SIG-M5 (cell line): ENCODE data around the gene GHRH.

Experiments
- DNase-seq: peaks from one replicate; lab custom pipeline; 2025; lab: John Stamatoyannopoulos, UW

GHRH gene

DNA sequence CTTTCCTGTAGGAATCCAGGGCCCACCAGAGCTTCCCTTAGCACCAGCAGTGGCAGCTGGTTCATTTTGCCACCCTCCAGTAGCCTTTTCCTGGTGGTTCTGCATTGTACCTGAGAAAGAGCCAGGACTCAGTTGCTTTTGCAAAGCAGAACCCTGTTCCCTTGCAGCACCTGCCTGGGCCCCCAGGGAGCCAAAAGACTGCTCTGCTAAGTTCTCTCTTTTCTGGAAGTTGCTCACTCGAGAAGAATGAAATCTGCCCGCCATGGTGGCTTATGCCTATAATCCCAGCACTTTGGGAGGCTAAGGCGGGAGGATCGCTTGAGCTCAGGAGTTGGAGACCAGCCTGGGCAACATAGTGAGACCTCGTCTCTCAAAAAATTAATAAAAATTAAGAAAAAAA is 24.0 kb downstream of the GHRH start:
- no peak for DNase-seq

DNA sequence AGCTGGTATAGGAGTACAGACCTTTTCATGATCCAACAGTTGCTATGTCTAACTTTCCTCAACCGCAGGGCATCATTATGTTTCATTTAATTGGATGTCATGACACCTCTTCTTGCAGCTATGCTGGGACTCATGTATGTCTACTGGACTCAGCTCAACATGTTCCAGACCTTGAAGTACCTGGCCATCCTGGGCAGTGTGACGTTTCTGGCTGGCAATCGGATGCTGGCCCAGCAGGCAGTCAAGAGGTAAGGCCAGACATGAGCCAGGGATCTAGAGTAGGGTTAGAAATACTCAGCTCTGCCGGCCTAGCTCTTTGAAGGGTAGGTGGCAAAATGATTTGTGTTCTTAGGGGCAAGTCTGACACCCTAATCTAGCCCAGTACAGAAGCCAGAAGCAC is 25.2 kb downstream of the GHRH start:
- no peak for DNase-seq

DNA sequence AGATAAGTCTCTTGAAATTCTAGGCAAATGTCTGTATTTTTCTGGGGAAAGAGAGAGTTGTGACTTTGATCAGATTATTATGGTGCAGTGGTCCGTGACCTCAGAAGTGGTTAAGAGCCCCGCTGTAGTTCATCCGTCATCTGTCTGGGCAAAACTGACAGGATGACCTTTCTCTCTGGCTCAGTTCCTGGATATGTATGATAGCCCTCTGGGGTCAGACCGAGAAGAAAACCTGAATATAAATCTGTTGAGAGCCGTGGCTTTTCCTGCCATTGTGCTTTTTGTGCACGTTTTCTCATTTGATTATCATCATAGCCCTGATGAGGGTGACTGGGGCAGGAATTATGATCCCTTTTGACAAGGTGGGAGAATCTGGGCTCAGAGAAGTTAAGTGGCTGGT is 26.5 kb downstream of the GHRH start:
- DNase-seq, result no peak

DNA sequence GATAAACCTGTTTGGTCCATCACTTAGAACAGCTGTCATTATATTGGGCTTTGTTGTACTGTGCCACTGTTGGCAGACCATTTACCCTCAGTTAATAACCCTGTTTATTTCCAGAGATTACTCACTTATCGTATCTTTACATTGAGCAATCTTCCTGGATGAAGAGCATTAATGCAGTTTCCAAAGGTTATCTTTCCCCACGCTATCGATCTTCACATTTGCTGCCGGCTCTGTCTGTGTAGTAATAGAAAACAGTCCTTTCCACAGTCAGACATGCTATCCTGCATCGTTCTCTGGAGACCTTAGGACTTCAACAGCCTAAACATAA is 27.4 kb downstream of the GHRH start:
- no peak for DNase-seq

DNA sequence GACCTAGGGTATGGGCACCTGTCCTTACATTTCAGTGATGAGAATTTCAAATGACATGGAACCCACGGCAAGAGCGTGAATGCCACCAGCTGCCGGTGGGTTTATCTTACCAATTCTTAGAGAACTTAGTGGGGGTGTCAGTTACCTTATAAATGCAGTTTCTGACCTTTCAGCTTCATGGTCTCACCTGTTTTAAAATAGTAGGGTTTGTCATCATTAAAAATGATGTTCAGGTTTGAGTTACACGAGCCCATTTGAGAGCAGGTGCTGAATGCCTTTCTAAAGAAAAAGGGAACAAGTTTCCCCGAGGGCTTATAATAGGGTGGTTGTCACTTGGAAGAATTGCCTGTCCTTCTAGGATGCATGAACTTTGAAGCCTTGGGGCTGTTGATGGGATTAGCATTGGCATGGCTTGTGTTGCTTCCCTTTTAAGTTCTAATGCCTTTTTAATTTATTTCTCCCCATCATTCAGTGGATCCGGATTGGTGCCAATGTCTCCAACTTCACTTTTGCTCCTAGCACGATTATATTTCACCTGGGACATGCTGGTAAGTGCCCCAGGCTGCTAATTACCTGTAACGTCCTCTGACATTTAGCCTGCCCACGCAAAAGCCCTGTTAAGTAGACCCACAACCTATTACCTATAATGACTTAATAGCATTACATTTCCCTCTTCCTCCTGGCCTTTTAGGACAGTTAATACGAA is 27.9 kb downstream of the GHRH start:
- no peak for DNase-seq

DNA sequence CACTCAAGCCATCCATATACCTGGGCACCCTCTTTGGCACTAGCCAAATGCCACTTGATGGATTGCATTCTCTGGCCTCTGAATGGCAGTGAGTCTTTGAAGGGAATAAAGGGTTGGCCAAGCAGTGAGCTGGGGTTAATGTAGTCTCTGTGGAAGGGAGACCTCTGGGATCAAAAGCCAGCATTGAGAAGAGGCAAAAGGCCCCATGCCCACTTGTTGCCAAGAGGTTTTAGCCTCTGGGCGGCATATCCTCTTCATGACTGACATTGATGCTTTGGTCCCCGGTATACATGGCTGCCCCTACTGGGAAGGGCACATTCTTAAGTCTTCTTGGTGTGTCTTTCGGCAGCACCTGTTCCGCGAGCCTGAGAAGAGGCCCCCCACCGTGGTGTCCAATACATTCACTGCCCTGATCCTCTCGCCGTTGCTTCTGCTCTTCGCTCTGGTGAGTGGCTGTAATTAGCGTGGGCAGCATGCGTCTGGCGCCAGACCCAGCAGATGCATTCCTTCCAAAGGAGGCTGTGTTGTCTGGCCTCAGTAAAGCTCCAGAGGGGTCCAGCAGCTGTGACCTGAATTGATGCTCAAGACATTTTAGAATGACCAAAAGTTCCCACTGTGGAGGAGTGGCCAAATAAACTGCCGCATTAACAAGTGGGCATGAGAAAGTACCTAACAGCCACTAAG is 29.5 kb downstream of the GHRH start:
- DNase-seq, result no peak

DNA sequence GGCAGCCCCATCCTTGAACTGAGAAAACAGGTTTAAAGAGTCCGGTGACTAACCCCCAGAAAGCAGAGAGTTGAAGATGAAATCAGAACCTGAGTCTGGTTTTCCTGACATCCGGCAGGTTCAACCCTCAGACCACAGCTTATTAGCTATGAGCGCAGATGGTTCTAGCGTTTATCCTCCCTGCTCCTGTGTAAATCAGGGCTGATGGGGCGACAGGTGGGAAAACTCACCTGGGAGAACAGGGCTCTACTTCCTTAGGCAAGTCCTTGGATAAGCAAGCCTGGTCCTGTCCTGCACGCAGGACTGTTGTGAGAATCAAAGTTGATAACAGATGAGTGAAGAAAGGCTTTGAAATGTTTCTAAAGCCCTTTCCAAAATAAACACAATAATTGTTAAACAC is 31.4 kb downstream of the GHRH start:
- DNase-seq, result no peak

DNA sequence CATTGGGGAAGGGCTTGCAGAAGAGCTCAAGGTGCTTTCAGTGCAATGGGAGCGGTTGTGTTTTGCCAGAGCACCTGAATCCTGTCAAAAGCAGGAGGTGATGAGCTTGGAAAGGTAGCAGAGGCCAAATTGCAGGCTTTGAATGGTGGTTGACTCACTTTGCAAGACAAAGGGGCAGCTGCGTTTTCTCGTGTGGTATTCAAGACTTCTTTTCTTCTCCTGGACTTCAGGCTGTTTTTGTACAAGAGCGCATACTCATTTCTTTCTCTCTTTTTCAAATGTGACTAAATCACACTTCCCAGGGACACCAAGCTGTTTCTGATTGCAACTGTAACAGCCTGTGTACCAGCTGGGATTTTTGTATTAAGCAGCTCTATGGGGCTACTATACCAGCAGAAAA is 32.3 kb downstream of the GHRH start:
- no peak for DNase-seq

DNA sequence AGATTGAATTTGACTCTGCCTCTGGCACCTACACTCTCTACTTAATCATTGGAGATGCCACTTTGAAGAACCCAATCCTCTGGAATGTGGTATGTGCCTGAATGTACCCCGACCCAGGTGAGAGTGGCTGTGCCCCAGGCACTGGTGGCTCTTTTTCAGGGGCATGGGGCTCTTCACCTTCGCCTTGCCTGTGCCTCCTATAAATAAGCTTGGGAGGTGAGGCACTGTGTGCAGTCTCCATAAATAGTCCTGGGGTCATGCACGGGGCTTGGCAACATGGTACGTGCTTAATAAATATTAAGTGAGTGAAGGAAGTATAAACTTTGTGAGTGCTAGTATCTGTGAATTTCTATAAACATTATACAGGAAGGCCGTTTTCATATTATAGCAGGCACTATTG is 33.0 kb downstream of the GHRH start:
- DNase-seq, result no peak

DNA sequence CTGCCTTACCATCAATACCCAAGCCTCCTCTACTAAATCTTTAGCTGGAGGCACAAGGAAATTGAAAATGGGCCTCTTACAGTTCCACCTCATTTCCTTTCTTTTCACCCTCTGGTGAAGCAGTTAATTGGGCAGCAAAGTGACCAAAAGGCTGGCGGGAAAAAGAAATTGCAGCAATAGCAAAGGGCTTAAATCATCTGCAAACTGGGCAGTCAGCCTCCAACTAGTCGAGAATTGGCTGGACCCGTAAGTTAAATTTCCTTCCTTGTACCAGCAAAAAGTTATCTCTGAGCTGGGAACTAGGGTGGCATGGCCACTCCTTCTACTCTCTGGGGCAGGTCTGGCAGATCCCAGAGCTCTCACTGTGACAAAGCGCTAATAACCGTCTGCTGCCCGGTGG is 33.5 kb downstream of the GHRH start:
- no peak for DNase-seq

DNA sequence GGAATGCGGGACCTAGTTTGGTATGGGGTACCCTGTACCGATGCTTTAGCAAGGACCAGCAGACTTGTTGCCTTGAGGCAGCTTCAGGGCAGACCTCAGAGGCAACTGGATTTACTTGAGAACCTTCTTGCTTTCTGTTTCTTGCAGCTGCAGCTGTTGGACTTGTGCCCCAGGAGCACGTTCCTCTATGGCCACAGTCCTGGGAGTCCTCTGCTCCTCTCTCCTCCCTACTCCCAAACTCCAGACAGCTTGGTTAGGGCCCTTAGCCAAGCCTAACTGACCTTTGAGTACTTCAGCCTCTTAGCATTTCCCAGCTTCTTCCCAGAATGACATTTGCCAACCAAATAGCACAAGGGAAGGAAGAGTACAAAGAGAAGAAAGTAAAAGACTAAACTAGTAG is 34.7 kb downstream of the GHRH start:
- DNase-seq, result no peak

DNA sequence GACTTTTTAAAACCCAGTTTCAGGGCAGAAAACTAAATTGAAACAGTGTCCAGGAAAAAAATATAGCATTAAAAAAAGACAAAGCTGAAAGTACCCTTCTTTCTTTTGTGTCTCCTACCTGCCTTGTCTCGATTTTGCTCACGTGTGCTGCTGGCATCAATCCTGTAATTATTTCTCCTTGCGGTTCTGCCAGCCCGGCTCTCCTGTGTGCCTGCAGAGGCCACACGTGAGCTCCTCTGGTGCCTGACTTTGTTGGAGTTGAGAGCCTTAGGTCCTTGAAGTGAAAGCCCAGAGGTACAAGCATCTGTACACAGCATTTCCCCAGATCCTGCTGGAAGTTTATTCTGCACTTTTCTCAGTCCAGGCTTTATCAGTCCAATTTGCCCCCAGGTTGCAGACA is 36.5 kb downstream of the GHRH start:
- DNase-seq, result no peak

DNA sequence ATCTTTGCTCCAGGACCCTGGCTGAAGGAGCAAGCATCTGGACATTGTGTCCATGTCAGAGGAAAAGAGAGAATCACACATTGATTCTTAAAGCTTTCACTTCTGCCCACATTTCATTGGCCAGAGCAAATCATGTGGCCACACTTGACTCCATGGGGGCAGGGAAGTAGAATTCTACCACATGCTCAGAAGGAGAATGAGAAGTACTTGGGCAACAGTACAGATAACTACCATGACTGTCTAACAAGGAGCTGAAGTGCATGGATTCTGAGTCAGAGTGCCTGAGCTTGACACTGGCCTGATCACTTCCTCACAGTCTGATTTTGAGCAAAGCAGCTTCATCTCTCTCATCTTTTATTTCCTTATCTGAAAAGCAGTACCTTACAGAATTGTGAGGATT is 38.6 kb downstream of the GHRH start:
- DNase-seq, result peak; percentile 95

DNA sequence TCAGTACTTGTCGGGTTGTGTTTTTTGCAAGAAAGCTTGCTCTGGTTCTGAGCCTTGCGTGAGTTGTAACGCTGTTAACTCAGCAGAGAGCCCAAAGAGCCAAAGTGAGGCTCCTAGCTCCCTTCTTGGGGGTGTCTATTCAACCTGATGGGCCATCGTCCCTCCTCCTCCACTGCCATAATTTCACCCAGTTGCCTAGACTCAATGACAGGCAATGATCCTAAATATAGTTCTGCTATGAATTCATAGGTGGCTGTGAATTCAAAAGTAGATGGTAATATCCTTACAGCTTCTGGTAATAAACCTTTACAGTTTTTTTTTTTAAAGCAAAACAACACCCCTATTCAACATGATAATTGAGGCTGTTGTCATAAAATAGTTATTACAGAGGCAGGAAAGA is 39.5 kb downstream of the GHRH start:
- DNase-seq, result no peak

DNA sequence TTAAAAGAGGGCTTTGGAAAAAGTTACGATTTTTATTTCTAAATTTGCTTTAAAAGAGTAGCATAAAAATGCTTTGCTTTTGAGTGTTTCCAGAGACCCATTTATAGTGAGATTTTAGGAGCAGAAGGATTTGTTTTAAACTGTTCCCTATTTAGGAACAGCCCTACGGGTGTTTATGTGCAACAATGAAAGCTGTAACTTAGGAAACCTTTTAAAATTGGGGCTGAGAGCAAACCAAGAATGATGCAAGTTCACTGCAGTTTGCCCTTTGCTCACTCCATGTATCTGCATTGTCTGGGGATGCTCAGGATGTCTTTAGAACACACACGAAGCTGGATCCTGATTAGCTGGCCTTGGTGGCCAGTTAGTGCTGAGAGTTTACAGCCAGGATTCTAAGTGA is 40.9 kb downstream of the GHRH start:
- DNase-seq, result no peak

DNA sequence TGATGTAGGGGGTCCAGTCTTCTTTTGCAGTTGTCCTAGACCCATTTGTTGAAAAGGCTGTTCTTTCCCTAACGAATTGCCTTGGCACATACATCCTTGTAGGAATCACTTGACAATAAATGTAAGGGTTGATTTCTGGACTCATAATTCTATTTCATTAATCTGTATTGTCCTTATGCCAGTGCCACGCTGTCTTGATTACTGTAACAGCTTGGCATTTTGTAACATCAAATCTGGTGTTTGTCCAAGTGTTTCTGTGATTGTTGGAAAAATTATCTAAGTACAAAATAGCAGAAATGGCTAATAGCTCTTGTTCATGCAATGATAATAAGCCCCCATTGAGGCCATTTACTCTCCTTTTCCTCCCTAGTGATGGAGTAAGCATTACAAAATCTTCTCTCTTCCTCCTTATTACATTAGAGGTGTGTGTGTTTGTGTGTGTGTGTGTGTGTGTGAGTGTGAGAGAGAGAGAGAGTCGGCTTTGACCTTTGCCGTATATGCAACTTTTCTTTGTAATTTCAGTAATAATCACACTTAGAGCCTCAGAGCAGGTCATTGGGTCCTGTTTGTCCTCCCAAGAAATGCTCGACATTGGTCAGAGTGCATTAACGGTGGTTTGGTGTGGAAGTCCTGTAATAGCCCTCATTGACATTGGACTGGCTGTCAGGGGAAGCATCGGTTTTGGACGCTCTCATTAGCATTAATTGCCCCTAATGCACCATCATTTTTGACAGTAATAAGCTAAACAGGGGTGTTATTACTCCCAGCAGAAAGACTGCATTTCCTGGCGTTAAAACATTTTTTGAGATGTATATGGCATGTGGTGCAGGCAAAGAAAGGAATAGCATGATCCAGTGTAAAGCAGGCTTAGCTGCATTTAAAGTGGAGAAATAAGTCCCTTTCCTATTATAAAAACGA is 41.6 kb downstream of the GHRH start:
- no peak for DNase-seq

DNA sequence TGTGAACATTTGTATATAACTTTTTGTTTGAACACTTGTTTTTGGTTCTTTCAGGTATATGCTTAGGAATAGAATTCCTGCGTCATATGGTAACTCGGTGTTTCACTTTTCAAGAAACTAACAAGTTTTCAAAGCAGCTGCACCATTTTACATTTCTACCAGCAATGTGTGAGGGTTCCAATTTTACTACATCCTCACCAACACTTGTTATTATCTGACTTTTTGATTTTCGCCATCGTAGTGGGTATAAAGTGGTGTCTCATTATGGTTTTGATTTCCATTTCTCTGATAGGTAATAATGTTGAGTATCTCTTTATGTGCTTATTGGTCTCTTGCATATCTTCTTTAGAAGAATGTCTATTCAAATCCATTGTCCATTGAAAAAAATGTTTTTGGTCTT is 42.6 kb downstream of the GHRH start:
- DNase-seq, result no peak

DNA sequence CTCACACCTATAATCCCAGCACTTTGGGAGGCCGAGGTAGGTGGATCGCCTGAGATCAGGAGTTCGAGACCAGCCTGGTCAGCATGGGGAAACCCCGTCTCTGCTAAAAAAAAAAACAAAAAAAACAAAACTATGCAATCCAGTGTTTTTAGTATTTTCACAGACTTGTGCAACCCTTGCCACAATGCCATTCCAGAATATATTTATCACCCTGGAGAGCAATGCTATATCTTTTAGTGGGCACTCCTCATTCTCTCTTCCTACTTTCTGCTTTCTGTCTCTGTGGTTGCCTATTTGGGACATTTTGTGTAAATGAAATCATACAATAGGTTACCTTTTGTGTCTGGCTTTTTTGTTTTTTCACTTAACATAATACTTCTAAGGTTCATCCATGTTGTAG is 43.2 kb downstream of the GHRH start:
- no peak for DNase-seq

DNA sequence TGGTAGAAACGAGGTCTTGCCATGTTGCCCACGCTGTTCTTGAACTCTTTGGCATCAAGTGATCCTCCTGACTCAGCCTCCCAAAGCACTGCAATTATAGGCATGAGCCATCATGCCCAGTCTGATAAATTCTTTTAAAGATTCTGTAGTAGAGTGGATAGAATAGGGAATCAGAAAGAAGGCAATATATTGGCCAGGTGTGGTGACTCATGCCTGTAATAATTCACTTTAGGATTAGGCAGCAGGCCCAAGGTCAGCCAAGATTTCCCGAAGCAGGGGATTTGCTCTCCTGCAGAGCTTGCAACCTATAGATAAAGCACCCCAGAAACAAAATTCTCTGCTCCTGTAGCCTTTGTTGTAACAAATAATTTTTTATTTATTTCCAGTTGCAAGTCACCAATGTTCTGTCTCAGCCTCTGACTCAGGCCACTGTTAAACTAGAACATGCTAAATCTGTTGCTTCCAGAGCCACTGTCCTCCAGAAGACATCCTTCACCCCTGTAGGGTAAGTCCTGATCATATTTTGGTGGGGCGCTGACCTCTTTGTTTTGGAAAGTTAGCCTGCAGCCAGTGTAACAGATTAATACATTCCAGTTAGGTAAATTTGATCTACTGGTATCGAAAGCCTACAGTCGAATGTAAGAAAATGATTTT is 51.8 kb downstream of the GHRH start:
- no peak for DNase-seq

DNA sequence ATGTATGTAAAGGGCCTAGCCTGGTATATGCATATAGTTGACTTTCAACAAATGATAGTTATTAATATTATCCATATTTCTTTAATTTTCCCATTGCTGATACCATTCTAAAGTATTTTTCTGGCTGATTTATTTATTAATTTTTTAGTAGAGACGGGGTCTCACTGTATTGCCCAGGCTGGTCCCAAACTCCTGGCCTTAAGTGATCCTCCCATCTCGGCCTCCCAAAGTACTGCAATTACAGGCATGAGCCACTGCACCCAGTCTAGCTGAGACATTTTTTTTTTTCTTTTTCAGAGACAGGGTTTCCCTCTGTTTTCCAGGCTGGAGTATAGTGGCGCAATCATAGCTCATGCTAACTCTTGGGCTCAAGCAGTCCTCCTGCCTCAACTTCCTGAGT is 52.4 kb downstream of the GHRH start:
- DNase-seq, result no peak

DNA sequence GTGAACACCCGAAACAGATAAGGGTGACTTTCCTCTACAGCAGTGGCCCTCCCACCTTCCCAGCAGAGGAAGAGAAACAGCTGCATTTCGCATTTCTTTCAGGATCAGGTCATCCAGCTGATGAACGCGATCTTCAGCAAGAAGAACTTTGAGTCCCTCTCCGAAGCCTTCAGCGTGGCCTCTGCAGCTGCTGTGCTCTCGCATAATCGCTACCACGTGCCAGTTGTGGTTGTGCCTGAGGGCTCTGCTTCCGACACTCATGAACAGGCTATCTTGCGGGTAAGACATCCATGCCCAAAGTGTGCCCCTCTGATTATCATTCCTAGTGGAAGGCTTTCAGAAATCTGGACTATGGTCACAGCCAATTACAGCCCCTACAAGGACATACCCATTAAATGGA is 54.4 kb downstream of the GHRH start:
- DNase-seq, result no peak

DNA sequence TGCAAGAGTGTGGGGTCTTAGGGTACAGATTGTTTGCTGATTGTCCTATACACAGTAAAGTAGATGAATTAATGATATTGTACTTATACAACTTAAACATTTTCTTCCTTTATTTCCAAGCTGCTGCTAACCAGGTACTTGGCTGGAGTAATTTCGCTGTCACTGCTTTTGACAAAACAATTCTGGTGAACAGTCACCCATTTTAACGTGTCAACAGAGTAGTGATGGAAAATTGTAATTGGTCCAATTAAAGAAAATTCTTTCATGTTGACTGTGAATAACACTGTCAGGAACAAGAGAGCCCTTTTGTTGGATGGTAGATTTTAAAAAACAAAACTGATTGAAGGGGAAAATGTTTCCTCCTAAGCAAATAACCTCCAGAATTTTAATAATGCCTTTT is 55.8 kb downstream of the GHRH start:
- no peak for DNase-seq

DNA sequence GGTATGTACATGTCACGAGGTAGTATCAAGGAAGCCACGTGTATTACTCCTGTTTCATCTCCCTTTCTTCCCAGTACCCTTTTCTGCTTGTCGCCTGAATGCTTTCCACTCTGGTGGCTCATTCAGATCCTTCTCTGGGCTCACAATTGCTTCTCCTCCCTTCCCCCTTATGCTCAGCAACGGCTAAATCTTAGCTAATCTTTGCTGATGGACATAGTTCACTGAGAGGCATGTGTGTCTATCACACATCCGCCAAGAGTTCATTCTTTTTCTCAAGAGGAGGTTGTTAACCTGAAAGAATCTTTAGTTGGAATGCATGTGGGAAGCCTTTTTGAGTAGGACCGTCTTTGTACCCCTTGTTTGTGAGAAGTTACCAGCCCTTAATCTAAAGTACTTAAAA is 56.5 kb downstream of the GHRH start:
- DNase-seq, result no peak
